ENCODE results near the gene PPP1R14C. TPM values are rescaled to one million over a fixed set of nuclear protein-coding genes. Genes with fewer than 3 reads are reported as not detected.

Gene PPP1R14C
- total RNA-seq, 3 donors from 2014 or later, result 3.3 to 5.6 TPM; not detected in 1

DNA sequence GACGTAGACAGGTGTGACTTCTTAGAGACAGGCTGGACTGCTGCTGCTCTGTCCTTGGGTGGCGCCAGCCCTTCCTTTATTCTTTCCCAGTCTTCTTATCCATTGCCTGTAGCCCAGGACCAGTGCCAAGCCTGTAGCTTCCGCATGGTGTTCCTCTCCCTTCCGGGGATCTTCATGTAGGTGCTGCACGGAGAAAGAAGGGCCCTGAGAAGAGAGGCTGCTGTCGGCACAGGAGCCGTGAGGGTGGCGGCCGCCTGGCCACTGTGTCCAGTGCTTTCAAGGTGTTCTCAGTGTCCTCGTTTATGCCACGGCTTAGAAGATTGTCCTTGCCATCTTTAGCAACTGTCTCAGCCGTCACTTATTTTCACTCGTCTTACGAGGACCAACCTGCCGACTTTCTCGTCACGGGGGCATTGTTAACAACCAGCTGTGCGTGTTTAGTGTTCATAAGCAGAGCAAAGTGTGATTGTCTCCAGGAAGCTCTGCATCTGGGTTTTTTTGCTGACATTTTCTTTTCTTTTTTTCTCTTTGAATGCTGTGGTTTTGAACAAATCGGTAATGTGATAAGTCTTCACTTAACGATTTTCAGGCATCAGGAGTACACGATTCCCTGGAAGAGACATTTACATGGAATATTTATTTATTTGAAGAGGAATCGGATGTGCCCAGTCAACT, 61.2 kb downstream of the PPP1R14C start:
- H3K27me3 ChIP-seq, result no peaks in the 10 kb centered on the region
- intact Hi-C loops (cut with DNase I; ENCODE audit: low total_unique reads), result no loop called here

DNA sequence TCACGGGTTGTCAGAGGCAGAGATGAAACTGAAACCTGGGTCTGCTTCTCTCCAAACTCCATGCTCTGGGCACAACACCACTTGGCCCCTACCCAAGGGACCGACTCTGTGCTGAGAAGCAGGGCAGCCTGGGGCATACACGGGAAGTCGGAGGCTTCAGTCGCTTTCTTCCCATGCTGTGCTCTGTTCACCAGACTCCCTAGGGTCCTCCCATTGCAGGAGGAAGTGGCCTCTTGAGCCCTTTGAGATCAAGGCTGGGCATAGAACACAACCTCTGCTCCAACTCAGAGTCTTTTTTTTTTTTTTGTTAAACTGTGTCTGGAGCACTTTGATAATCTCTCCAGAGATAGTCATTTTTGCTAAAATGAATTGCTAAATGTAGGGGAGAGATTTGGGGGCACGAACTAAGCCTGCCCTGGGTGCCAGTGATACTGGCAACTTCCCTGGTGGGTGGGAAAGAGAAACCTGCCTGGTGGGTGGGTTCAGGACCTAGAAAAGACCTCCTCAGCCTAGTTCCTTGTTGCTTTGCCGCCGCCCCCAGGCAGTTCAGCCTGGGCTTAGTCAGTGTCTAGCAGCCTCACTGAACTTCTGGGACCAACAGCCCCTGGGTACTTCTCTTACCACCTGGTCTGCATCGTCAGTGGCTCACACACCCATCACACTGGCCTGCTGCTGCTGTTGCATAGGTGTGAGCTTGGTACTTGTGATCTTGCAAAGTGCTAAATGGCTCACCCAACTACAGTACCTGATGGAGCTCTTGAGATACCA, 62.0 kb downstream of the PPP1R14C start:
- Histone ChIP-seq H3K4me1 (no peaks in the 10 kb centered on the region), H3K9me3 (no peaks in the 10 kb centered on the region), H3K36me3 (no peaks in the 10 kb centered on the region), H3K27me3 (no peaks in the 10 kb centered on the region), H3K27ac (no peak overlapping the region), H3K4me3 (no peak overlapping the region)
- TF ChIP-seq, protein P1, sequence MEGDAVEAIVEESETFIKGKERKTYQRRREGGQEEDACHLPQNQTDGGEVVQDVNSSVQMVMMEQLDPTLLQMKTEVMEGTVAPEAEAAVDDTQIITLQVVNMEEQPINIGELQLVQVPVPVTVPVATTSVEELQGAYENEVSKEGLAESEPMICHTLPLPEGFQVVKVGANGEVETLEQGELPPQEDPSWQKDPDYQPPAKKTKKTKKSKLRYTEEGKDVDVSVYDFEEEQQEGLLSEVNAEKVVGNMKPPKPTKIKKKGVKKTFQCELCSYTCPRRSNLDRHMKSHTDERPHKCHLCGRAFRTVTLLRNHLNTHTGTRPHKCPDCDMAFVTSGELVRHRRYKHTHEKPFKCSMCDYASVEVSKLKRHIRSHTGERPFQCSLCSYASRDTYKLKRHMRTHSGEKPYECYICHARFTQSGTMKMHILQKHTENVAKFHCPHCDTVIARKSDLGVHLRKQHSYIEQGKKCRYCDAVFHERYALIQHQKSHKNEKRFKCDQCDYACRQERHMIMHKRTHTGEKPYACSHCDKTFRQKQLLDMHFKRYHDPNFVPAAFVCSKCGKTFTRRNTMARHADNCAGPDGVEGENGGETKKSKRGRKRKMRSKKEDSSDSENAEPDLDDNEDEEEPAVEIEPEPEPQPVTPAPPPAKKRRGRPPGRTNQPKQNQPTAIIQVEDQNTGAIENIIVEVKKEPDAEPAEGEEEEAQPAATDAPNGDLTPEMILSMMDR (IDR thresholded peaks at IDR 0.05), result no peak
- no peak for TF ChIP-seq POLR2A (IDR thresholded peaks at IDR 0.05)
- no peak for TF ChIP-seq POLR2AphosphoS5 (IDR thresholded peaks at IDR 0.05)
- no peak for DNase-seq (ENCODE audit: low spot score in 2 of 2)
- intact Hi-C loops (cut with DNase I; ENCODE audit: low total_unique reads), result no loop called here

More for the DNA sequence above, 61.2 kb downstream of the PPP1R14C start:
- TF ChIP-seq POLR2AphosphoS5 (IDR thresholded peaks at IDR 0.05) (no peak), POLR2A (IDR thresholded peaks at IDR 0.05) (no peak)
- TF ChIP-seq, protein P1 (IDR thresholded peaks at IDR 0.05), result no peak
- H3K36me3 ChIP-seq, result no peaks in the 10 kb centered on the region
- no peaks in the 10 kb centered on the region for H3K4me1 ChIP-seq
- DNase-seq (ENCODE audit: low spot score in 2 of 2), result no peak
- H3K4me3 ChIP-seq, result no peak overlapping the region
- no peaks in the 10 kb centered on the region for H3K9me3 ChIP-seq
- H3K27ac ChIP-seq, result no peak overlapping the region

DNA sequence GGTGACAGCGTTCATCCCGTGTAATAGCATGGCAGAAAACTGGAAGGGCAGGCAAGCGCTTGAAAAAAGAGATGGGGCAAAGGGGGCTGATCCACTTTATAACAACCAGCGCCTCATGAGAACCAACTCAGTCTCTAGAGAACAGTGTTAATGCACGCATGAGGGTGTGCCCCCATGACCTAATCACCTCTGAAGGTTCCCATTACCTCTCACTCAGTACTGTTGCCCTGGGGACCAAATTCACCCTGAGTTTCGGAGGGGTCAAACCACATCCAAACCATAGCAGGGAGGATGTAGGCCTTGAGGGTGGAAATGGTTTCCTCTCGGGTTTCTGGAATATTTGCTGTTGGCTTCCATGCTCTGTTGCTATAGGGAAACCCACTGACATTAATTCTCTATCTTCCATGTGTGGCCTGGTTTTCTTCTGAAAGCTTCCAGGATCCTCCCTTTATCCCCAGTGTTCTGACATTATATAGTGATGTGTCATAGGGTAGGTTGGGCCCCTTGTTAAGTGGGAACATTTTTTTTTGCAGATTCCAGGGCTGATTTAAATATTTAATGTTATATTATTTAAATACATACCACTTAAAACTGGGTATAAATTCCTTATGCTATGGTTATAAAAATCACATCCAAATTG, 65.2 kb downstream of the PPP1R14C start:
- intact Hi-C loops (cut with DNase I; ENCODE audit: low total_unique reads), result loop anchor here (1.0 kb wide), 1 partner anchor 35 kb away; no protein-coding TSS in a partner anchor
- no peak for DNase-seq (ENCODE audit: low spot score in 2 of 2)
- H3K9me3 ChIP-seq, result no peaks in the 10 kb centered on the region
- TF ChIP-seq POLR2AphosphoS5 (IDR thresholded peaks at IDR 0.05) (no peak), POLR2A (IDR thresholded peaks at IDR 0.05) (no peak)
- TF ChIP-seq, protein P1 (IDR thresholded peaks at IDR 0.05), result no peak
- no peaks in the 10 kb centered on the region for H3K36me3 ChIP-seq
- H3K4me3 ChIP-seq, result no peak overlapping the region
- H3K4me1 ChIP-seq, result no peaks in the 10 kb centered on the region
- H3K27me3 ChIP-seq, result no peaks in the 10 kb centered on the region
- no peak overlapping the region for H3K27ac ChIP-seq

DNA sequence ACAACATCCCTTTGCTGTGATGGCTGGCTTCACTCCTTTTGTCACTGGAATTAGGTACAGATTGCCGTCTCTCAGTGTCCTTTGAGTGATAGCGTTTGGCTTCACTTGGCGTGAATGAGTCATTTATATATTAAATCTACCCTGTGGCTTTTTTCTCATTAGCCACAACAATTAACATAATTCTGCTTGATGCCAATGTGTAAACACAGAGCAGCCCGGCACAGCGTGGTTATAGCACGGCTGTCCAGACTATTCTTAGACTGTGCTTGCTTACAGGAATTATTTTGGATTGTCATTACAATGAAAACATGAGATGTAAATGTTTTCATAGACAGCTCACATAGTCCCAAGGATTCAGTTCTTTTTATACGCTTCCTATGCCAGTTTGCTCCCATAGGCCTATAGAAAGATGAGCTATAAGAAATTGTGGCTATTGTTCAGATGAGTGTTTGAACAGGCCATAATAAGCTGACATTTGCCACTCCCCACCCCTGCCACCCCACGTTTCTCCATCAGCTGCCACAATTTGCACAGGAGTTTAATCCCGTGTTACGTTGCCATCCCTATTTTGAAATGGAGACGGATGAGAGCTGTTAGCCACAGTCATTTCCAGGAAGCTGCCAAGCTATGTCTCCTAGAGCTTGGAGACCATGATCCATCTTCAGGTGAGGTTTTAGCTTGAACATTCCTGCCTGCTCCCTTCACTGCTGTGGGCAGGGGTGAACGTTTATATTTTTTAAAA, 65.9 kb downstream of the PPP1R14C start:
- H3K27me3 ChIP-seq, result no peaks in the 10 kb centered on the region
- no peak for TF ChIP-seq POLR2A (IDR thresholded peaks at IDR 0.05)
- TF ChIP-seq, protein P1 (IDR thresholded peaks at IDR 0.05), result no peak
- no peak for TF ChIP-seq POLR2AphosphoS5 (IDR thresholded peaks at IDR 0.05)
- intact Hi-C loops (cut with DNase I; ENCODE audit: low total_unique reads), result no loop called here

More for the DNA sequence above, 65.9 kb downstream of the PPP1R14C start:
- Histone ChIP-seq H3K27ac (no peak overlapping the region), H3K4me3 (no peak overlapping the region), H3K9me3 (no peaks in the 10 kb centered on the region), H3K36me3 (no peaks in the 10 kb centered on the region), H3K4me1 (no peaks in the 10 kb centered on the region)
- DNase-seq (ENCODE audit: low spot score in 2 of 2), result no peak

Measured in breast epithelium (tissue), 4 donors.